ENCODE results near the gene FGF12.

DNA sequence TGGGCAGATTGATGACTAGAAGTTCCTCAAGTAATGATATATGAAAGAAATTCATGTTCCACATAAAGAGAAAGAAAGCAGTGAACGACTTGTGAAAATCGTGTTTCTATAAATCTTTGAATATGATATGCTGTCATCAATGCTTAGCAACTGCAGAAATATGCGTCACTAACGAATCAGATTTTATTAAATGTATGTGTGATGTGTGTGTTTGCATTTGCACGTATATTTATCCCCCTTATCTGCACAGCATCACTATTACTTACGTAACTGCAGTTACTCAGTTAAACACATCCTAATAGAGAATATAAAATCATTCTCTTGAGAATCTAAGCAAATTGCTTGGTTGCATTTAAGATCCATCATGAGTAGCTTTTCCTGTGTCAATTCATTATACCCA lies 468.6 kb downstream of the FGF12 start:
- TF ChIP-seq, protein P1, sequence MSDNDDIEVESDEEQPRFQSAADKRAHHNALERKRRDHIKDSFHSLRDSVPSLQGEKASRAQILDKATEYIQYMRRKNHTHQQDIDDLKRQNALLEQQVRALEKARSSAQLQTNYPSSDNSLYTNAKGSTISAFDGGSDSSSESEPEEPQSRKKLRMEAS (IDR thresholded peaks at IDR 0.05; ENCODE audit: low read depth) = no peak
- TF ChIP-seq CTCF (IDR thresholded peaks at IDR 0.05) = no peak
- TF ChIP-seq FOXM1 (IDR thresholded peaks at IDR 0.05; ENCODE audit: low read depth) = no peak
- TF ChIP-seq RAD21 (IDR thresholded peaks at IDR 0.05; ENCODE audit: low read length) = no peak
- no peak for TF ChIP-seq NRF1 (IDR thresholded peaks at IDR 0.05; ENCODE audit: low read depth, low read length)
- no peak for TF ChIP-seq TCF12 (IDR thresholded peaks at IDR 0.05)
- TF ChIP-seq EP300 (IDR thresholded peaks at IDR 0.05; ENCODE audit: borderline replicate concordance in 1 of 2, low read depth in 1 of 2, low read length in 1 of 2) = no peak
- TF ChIP-seq POLR2AphosphoS5 (IDR thresholded peaks at IDR 0.05; ENCODE audit: low read depth, low read length) = no peak
- no peak for TF ChIP-seq JUND (IDR thresholded peaks at IDR 0.05)
- no peak for TF ChIP-seq USF2 (IDR thresholded peaks at IDR 0.05; ENCODE audit: borderline replicate concordance, low read depth, low read length)
- TF ChIP-seq, protein P2, sequence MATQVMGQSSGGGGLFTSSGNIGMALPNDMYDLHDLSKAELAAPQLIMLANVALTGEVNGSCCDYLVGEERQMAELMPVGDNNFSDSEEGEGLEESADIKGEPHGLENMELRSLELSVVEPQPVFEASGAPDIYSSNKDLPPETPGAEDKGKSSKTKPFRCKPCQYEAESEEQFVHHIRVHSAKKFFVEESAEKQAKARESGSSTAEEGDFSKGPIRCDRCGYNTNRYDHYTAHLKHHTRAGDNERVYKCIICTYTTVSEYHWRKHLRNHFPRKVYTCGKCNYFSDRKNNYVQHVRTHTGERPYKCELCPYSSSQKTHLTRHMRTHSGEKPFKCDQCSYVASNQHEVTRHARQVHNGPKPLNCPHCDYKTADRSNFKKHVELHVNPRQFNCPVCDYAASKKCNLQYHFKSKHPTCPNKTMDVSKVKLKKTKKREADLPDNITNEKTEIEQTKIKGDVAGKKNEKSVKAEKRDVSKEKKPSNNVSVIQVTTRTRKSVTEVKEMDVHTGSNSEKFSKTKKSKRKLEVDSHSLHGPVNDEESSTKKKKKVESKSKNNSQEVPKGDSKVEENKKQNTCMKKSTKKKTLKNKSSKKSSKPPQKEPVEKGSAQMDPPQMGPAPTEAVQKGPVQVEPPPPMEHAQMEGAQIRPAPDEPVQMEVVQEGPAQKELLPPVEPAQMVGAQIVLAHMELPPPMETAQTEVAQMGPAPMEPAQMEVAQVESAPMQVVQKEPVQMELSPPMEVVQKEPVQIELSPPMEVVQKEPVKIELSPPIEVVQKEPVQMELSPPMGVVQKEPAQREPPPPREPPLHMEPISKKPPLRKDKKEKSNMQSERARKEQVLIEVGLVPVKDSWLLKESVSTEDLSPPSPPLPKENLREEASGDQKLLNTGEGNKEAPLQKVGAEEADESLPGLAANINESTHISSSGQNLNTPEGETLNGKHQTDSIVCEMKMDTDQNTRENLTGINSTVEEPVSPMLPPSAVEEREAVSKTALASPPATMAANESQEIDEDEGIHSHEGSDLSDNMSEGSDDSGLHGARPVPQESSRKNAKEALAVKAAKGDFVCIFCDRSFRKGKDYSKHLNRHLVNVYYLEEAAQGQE (IDR thresholded peaks at IDR 0.05; ENCODE audit: low read depth, low read length) = no peak
- no peak for TF ChIP-seq SMC3 (IDR thresholded peaks at IDR 0.05; ENCODE audit: low read depth, low read length)
- TF ChIP-seq EZH2phosphoT487 (IDR thresholded peaks at IDR 0.05; ENCODE audit: borderline replicate concordance, low read depth) = no peak
- TF ChIP-seq CHD2 (IDR thresholded peaks at IDR 0.05; ENCODE audit: low read length, partially characterized antibody) = no peak
